GDM1 (cell line): ENCODE data around the gene GOLGA6L7.
"Not testable (repeated sequence)": the region's sequence is repeated elsewhere in the genome, so short reads cannot be mapped to it uniquely, and the experiment has no call there.

Experiments
- DNase-seq: peaks from one replicate; lab custom pipeline; 2025; lab: John Stamatoyannopoulos, UW

Gene GOLGA6L7

DNA sequence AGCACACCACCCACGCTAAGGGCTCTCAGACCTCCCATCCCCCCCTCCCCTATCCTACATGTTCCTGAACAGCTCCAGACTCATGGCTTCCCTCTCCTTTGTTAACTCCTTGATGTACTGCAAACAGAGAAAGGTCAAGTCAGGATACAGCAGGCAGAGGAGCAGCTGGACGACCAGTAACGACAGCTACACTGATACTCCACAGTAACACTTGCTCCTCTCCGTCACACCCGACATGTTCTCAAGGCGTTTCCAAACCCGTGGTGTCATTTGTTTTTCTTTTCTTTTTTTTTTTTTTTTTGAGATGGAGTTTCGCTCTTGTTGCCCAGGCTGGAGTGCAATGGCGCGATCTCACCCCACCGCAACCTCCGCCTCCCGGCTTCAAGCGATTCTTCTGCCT lies 4.3 kb downstream of the GOLGA6L7 start:
- not testable (repeated sequence) for DNase-seq

DNA sequence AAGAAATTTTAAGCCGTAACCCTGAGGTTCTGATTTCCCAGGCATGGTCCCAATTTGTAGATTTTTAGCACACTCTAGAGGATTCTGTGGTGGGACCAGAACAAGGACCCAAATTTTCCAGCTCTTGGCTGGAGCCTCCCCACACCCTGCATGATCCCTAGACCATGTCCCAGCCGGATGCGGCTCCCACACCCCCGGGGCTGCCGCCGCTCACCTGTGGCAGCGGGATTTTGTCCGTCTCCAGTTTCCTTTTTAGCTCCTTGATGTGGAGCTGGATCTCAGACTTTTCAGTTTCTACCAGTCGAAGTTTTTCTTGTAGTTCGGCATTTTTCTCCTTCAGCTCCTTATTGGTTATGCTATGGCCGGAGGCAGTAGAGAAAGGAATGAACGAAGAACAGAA lies 4.9 kb downstream of the GOLGA6L7 start:
- not testable (repeated sequence) for DNase-seq

DNA sequence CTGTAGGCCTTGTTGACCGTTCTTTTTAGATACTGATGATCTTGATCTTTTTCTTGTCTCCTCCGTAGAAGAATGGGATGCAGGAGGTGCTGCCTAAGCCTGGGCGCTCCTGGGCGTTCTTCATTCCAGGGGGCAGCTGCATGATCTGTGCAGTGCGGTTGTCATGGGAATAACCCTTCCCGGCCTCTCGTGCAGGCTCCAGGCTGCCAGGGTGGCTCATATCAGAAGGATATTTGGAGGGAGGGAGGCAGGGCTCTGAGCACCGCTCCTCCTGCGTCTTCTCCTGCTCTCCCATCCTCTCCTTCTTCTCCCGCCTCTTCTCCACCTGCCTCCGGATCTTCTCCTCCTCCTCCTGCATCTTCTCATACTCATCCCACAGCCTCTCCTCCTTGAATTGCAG lies 6.2 kb downstream of the GOLGA6L7 start:
- DNase-seq = not testable (repeated sequence)

DNA sequence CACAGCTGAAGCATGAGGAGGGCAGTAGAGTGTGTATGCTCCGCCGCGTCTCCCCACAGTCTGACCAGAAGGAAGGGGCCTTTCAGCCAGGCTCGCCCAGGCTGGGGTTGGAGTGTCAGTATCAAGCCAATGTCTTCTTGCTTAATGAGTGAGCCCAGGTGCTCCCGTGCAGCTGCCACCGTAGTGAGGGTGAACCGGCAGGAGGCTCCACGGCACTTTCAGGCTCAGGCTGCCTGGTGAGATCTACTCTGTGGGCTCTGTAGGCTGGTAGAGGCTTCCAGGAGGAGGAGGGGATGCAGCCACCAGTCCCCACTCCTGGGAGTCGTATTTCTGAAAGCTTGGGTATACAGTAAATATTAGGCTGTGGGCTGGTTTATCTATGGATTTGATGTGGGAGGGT lies 8.2 kb downstream of the GOLGA6L7 start:
- DNase-seq = not testable (repeated sequence)

DNA sequence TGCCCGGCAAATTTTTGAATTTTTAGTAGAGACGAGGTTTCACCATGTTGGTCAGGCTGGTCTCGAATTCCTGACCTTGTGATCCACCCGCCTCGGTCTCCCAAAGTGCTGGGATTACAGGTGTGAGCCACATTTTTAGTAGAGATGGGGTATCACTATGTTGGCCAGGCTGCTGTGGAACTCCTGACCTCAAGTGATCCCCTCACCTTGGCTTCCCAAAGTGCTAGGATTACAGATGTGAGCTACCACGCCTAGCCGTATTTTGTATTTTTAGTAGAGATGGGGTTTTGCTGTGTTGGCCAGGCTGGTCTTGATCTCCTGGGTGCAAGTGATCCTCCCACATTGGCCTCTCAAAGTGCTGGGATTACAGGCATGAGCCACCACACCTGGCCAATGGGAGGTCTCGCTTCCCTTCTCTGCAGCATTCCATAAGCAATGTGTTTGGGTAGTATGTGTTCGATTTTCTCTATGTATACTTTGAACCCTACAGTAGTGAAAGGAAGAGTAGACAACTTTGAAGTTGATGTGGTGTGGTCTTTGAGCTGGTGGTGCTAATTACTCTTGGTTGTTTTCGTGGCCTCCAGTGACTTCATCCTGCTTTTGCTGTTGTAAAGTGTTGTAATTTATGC lies 13.4 kb downstream of the GOLGA6L7 start:
- DNase-seq = not testable (repeated sequence)

DNA sequence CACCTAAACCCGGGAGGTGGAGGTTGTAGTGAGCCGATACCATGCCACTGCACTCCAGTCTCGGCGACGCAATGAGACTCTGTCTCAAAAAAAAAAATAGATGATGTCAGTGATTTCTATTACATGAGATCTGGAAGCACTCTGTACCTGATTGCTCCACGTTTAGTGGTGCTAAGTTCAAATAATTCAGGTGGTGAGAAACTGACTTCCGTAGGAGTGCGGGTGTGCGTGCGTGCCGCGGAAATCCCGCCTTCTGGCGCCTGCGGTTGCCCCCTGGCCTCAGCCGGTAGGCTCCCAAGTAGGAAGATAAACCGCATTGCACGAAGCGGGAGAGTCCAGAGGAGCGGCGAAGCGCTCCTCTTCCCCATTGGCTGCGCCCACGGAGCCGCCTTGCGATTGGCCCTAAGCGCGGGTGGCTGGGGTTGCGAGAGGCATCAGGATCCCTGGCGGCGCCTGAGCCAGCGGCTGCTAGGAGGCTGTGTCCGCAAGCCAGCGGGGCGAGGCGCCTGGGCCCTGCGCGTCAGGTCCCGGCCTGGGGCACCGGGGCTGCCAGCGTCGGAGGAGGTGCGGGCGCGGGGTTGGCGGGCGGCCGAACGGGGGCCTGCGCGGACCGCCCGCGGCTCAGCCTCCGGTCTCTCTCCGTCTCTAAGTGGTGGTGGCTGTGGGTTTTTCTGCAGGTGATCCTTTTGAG lies 16.4 kb downstream of the GOLGA6L7 start:
- DNase-seq = peak; percentile 72

DNA sequence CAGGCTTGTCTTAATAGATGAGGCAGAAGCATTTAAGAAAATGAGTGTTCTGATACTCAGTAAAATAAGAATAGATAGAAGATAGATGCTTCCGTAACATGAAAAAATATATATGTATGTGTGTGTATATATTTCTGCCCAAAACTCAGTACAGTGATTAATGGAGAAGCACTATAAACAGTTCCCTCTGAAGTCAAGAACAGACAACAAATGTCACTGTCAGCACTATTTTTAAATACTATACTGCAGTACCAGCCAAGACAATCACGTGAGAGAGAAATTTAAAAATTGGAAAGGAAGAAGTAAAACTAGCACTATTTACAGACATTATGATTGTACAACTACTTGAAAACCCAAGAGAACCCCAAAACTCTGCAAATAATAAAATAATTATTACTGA lies 27.0 kb downstream of the GOLGA6L7 start:
- DNase-seq = not testable (repeated sequence)

DNA sequence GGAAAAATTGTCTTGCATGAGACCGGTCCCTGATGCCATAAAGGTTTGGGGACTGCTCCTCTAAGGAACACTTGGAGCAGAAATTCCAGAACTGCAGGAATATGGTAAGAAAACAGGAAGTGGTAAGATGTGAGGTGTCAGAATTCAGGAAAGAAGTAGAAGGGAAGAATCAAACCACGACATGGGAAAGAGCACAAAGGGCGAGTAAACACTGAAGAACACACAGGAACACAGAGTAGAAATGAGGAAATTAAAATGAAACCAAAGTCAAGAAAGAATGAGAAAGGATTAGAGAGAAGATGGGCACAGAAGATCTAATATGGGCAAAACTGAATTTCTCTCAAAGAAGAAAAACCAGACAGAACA lies 28.5 kb downstream of the GOLGA6L7 start:
- DNase-seq = not testable (repeated sequence)

DNA sequence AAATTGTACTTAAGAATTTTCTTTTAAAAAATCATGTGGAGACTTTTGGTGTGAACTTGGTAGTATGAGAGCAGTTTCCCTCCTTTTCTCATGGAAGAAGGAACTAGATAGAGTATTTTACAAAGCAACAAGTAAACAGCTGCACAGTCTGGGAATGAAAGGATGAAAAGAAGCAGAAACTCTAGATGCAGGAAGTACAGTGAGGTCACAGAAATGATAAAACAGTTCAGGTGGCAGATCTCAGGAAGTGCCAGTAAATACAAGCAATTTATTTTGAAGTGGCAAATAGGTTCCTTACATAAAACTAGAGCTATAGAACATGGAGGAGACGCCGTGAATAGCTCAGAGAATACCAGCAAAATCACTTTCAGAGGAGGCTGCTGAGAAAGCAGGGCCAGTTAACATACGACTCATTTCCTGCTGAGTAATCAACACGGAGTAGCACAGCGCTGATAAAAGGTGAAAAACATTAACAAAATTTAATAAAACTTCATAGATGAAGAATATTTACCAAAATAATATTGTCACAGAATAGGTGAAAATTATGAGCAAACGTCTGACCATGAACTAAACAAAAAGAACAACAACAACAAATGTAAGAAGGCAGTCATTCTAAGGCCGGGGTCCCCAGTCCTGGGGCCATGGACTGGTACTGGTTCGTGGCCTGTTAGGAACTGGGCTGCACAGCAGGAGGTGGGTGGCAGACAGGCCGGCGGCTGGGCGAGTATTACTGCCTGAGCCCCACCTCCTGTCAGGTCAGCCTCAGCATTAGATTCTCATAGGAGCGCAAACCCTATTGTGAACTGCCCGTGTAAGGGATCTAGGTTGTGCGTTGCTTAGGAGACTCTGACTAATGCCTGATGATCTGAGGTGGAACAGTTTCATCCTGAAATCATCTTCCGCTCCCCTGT lies 29.2 kb downstream of the GOLGA6L7 start:
- DNase-seq = not testable (repeated sequence)

DNA sequence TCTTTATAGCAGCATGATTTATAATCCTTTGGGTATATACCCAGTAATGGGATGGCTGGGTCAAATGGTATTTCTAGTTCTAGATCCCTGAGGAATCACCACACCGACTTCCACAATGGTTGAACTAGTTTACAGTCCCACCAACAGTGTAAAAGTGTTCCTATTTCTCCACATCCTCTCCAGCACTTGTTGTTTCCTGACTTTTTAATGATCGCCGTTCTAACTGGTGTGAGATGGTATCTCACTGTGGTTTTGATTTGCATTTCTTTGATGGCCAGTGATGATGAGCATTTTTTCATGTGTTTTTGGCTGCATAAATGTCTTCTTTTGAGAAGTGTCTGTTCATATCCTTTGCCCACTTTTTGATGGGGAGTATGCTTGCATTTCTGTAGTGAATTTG lies 30.3 kb downstream of the GOLGA6L7 start:
- not testable (repeated sequence) for DNase-seq

DNA sequence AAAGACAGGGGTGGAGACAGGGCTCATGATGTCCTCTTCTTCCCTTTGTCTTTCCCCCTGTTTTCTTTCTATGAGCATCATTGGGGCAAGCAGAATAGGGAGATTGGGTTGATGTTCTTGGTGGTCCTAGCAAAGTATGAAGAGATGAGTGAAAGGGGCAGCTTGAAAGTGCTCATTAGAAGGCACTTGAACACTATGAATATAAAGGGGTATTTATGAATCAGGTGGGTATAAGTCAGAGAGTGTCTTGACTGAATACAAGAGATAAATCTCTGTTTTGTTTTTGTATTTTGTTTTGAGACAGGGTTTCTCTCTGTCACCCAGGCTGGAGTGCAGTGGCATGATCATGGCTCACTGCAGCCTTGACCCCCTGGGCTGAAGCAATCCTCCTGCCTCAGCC lies 34.4 kb downstream of the GOLGA6L7 start:
- not testable (repeated sequence) for DNase-seq

DNA sequence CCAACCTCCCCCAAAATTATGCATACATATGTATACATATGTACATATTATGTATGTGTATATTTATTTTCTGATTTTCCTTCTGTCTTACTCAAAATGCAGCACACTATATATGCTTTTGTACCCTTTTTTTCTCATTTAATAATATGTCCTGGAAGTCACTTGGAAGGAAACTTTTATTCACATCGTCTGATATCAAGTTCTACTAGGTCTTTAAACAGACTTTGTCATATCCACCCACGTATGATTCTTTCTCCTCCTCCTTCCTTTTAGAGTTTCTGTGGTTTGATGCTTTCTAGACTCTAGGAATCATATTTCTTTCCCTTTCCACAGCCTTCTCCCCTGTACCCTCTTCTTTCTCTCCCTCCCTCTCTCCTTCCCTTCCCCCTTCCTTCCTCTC lies 35.1 kb downstream of the GOLGA6L7 start:
- DNase-seq = not testable (repeated sequence)

DNA sequence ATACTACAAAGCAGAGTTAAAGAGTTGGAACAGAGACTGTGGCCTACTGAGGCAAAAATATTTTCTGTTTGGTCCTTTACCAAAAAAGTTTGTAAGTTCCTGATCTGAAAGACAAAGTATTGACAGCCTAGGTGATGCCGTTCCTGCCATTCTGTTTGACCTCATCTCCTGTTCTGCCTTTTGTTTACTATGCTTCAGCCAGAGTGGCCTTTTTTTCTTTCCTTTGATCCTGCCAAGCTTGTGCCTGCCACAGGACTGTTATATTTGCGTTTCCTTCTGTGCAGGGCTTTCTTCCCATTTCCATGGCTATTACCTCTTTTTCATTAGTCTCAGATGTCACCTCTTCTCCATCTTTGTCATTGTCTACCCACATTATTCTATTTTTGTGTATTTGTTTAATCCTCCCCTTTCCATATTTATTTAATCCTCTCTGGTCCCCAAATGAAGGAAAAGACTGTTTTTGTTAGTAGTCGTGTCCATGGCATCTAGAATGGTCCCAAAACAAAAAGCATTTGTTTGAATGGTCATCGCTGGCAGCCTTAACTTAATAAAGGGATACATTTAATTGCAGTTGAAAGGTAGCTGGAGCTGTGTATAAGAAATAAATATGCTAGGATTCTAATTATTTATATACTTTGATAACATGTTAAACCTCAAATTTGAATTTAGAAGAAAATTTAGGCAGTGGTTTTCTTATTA lies 36.4 kb downstream of the GOLGA6L7 start:
- not testable (repeated sequence) for DNase-seq

DNA sequence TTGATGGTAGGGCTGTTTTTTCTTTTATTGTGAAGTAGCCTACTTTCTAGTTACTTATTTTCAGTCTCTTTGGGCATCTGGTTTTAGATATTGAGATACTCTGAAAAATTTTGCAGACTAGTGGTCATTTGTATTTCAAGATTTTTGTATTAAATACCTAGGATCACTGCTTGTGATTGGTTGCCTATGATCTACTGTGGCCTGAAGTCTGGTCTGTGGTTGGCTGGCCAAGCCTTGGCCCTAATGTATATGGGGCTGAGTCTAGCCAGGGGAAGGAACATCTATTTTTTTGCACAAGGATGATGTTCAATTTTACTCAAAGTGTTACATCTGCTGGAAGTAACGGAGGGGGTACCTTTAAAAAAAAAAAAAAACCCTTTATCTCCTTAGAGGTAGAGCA lies 38.0 kb downstream of the GOLGA6L7 start:
- not testable (repeated sequence) for DNase-seq

DNA sequence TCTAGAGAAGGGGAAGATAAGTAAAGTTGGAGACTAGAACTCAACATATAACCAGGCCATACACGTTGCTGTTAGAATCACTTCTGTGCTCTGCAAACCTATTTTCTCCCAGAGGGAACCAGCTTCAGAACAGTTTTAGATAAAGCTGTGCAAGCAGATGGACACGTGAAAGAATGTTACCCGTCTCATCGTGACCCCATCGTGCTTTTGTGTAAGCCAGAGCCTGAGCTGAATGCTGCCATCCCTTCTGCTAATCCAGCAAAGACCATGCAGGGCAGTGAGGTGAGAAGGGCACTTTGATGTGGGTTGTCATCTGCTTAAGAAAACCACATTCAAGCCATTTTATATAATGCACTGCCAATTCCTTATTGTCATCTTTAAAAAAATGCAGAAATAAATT lies 40.3 kb downstream of the GOLGA6L7 start:
- DNase-seq = not testable (repeated sequence)

DNA sequence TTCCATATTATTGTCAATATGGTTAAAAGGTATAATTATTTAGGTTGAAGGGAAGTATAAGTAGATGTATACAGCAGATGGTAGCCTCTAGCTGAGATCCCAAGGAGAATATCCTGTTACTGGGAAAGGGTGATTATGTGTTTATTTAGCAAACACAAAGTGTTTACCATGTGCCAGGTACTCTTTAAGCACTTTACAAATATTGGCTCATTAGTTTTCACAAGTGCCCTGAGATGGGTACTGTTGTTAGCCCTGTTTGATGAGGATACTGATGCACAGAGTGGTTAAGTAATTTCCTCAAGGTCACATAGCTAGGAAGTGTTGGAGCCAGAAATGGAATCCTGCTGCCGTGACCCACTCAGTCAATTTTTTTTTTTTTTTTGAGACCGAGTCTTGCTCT lies 48.1 kb downstream of the GOLGA6L7 start:
- DNase-seq = not testable (repeated sequence)

DNA sequence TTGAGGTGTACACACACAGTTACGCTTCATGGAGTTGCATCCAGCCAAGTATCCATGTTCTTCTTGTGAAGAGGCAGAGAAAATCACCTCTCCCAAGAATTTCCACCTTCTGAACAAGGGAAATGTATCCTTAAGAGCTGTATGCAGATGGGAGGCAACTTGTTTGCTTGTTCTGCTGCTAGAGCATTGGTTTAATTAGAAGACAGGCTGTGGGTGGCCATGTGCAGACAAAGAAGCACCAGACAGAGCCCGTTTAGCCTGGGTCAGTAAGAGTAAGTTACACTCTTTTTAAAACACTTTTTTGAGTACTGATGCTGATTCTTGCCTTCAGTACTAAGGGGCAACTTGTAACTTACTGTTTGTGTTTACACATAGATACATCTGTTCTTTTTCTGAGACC lies 50.2 kb downstream of the GOLGA6L7 start:
- DNase-seq = not testable (repeated sequence)

DNA sequence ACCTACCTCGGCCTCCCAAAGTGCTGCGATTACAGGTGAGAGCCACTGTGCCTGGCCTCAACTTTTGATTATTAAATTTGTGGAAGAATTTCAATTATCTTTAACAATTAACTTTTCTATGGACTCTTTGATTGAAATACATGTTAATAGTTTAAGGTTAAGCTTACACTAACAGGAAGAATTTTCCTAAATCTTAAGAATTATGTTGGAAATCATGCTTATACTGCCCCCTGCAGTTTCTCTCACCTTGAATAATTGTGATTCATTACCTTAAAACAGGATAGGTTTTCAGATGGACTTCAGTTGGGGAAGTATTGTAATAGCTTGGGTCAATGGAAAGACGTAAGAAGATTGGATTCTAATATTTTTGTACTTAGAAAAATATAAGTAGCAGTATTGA lies 54.2 kb downstream of the GOLGA6L7 start:
- DNase-seq = not testable (repeated sequence)
